DND-41 (cell line): Measurements from ENCODE around the gene KHDC4.

Experiments used
- CTCF ChIP-seq: IDR thresholded peaks from 2 replicates; pipeline ENCODE4 v1.5.1; 2012; ENCODE audit warnings: borderline replicate concordance, low read length, moderate library complexity, mild to moderate bottlenecking; ENCODE audit not compliant: poor library complexity, severe bottlenecking; ENCODE audit errors: extremely low read depth
- EZH2 ChIP-seq: IDR thresholded peaks from 3 replicates; pipeline ENCODE4 v1.6.1; 2012; ENCODE audit warnings: borderline replicate concordance, low read depth, mild to moderate bottlenecking, moderate library complexity, low read length, inconsistent platforms; ENCODE audit not compliant: severe bottlenecking

- TF ChIP-seq CTCF (no peak), EZH2 (no peak)
These were observed 30.0 kb upstream of the KHDC4 start for GRCh38 chr1:155964193-155964592.
